Stimulated activated CD8-positive, alpha-beta memory T cell treated with anti-CD3 and anti-CD28 coated beads, Interleukin-4, amount 100 ng/mL, for 1 hour (primary cell): Measurements from ENCODE around the gene HDAC7.
A peak's percentile ranks its signal among the peaks of the same experiment; 100 is the strongest.

ENCODE experiments used
- DNase-seq, 2 donors: peaks; one replicate each; pipeline ENCODE4 v3.0.0-alpha.2; 2020; ENCODE audit warnings: low read depth in 2 of 2, low spot score in 1 of 2

The HDAC7 gene

GRCh38 chr12:47768323-47768811 lies 51.3 kb downstream of the HDAC7 start:
- no peak for DNase-seq

- peak in 1 of 2 donors; percentile 42 for DNase-seq
These were observed 52.4 kb downstream of the HDAC7 start for GRCh38 chr12:47767216-47767724.

DNA sequence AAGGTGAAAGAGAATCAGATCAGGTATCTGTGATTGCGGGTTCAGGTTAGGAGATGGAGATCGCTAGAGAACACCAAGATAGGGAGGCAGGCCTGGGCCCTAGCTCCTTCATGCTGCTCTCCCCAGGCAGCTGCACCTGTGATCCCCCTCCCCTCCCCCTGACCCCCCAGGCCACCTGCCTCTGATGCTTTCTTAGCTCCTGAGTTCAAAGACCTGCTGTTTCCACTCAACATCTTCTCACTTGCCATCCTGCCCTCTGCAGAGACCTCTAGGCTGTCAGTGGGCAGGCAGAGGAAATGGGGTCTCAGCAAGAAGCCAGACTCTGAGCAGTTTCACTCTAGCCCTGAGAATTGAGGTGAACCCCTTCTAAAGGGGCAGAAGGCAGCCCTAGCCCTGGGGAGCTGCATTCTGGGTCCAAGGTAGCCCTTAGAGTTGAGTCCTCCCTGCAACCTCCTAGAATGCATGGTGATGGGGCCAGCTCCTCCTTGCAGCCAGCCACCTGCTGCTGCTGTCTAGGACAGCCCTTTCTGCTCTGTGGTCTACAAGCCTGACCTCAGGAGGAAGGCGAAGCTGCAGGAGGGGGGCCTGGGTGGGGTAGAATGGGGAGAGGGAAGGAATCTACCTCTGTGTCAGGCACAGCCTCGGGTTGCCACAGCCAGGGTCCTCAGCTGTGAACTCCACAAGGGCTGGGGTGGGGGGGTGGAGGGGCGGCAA lies 53.0 kb downstream of the HDAC7 start:
- DNase-seq, result no peak

DNA sequence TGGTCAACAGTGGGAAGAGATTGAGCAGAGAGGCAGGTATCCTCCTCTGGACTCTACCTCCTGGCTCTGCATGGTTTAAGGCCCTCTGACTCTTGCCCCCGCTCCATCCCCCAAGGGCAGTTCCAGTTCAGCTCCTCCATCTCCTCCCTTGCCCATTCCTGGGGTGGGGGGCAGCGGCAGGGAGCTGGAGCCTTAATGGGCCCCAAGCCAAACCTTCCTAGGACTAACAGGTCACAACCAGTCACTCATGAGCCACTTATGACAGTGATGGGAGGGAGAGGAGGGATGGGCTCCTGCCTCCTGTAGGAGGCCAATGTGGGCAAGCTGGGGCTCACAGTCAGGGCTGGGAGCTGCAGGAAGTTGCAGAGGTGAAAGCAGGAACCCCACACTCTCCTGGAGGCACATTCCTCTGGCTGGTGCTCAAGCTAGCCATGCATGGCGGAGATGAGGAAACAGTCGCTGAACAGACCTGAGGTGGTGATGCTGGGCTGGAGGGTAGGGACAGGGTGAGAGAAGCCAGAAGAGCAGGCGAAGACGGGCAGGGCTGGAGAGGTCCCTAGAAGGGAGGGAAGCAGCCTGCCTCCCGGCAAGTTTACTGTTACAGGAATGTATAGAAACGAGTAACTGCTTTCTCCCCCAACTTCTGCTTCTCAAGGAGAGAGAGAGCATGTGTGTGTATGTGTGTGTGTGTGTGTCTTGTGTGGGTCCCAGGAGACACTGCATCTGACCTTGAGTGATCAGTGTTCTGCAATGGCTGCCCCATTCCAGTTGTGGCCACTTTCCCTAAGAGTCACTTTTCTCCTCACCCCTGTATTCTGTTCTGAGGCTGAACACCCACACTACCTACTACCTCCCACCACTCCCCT lies 56.0 kb downstream of the HDAC7 start:
- DNase-seq, result no peak

- no peak for DNase-seq
These were observed 56.7 kb downstream of the HDAC7 start for GRCh38 chr12:47762850-47763465.

DNA sequence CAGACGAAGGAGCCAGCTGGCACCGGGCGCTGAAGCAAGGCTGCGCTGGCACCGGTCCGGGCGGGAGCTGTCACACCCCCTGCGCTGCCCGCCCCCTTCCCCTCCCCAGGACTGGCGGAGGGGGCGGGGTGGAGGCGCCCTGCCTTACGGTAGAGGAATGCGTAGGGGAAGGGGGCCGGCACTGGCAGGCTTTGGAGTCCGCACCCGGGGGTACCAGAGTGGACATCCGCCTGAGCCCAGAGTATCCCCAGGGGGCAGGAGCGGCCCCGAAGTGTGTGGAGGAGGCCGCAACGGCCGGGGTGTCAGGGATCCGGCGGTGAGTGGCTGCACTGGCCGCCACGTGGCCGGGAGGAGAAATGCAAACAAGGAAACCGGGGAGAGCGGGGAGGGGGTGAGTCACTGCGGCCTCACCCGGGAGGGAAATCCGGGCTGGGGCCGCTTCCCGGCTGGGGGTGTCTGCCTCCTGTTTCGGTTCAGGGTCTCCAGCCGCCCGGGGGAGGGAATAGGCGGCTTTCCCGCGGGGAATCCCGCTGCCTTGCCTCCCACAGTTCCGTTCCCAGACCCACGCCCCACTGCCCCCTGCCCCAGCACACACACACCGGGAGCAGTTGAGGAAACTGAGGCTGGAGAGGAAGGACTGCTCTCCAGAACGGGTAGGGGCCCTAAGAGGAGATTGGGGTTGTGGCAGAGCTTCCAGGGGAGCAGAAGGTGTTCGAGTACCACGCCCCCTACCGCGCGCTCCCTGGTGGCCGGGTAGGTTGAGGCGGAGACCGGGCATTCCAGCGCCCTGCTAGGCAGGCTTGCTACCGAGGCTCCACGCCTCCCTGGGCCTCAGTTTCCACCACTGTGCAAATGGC lies 60.6 kb downstream of the HDAC7 start, which contains the start of gene RAPGEF3:
TSS of gene RAPGEF3 (minus strand) at position 47 of the 857 bp plus-strand sequence. CDS start 324 bp downstream, outside the sequence.
- DNase-seq, result peak; percentile 43 to 47

DNA sequence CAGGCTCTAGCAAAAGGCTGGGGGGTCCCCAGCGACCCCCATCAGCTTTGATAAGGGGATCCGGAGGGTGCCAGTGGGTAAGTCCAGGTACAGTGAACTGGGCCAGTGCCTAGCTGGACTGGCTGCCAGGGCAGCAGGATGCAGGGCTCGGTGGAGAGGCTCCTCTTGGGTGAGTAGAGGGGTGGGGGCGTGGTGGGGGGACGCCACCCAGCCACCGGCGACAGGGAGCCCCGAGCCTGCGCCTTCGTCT lies 61.2 kb downstream of the HDAC7 start:
- no peak for DNase-seq

GRCh38 chr12:47757840-47758583 lies 61.7 kb downstream of the HDAC7 start:
- DNase-seq, result no peak

GRCh38 chr12:47757364-47757839 lies 62.3 kb downstream of the HDAC7 start:
- no peak for DNase-seq

- DNase-seq, result no peak
These were observed 63.8 kb downstream of the HDAC7 start for GRCh38 chr12:47755655-47756562.

DNA sequence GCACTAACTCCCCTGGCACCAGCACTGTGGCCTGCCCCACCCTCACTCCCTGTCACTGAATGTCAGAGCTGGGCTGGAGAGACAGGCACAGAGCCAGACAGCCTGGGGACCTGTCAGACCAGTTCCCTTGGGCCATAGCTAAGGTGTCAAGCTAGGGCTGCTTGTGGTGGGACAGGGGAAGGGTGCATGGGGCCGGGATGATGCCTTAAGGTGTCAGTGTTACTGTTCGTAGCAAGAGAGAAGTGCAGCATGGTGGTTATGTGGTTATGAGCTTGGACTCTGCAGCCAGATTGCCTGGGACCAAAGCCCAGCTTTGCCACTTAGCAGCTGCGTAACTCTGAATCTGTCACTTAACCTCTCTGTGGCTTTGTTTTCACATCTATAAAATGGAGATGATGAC lies 64.8 kb downstream of the HDAC7 start:
- no peak for DNase-seq

DNA sequence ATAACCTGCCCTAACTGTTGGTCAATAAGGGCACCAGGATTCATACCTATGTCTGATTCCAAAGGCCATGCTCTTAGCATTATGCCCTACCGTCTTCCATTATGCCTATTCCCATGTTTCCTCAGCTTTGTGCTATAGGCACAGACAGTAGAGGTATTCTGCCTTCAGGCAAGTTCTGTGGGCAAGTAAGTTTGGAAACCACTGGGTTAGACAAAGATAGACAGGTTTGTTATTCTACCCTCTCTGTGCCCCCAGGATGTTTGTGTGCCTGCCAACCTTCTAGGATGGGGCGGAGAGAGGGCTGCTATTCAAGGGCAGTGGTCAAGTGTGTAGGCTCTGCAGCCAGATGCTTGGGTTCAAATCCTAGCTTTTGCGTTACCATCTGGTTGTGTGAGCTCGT lies 65.6 kb downstream of the HDAC7 start:
- no peak for DNase-seq

DNA sequence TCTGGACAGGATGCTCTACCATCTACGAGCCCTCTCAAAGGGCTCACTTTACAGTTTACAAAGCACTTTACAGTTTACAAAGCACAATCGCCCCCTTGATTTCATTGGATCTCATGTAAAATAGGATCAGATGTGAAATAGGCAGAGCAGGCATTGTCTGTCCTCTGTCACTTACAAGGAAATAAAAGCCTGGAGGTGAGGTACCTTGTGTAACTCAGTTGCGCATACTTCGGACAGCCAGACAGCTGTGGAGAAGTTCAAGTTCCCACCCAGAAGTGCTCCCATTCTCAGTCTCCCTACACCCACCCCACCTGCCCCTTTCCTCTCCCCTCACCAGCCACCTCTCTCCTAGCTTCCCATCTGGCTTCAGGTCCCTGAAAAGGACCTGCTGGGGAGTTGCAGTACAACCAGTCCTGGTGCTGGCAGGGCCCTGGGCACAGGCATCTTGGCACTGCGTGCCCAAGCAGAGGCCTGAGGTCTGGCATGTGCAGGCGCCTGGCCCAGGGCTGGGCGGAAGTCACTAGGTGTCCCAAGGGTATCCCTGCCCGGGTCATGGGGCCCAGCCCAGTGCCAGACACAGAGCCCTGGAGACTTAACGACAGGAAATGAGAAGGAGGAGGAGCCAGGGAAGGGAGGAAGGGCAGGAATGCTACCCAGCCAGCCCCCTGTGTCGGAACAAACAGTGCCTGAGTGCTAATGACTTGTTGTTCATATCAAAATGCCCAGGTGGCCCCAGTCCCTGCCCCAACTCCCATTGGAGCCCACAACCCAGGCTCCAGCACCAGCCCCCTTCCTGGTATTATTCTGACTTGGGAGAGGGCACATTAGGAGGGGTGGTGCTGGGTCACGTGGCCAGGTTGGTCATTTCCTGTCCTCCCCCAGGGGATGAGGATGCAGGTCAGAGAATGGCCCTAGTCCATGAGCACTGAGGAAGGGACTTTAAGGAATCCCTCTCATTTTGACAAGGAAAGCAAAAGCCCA lies 66.4 kb downstream of the HDAC7 start:
- DNase-seq, result no peak

GRCh38 chr12:47752552-47752951 lies 67.2 kb downstream of the HDAC7 start:
- DNase-seq, result no peak

DNA sequence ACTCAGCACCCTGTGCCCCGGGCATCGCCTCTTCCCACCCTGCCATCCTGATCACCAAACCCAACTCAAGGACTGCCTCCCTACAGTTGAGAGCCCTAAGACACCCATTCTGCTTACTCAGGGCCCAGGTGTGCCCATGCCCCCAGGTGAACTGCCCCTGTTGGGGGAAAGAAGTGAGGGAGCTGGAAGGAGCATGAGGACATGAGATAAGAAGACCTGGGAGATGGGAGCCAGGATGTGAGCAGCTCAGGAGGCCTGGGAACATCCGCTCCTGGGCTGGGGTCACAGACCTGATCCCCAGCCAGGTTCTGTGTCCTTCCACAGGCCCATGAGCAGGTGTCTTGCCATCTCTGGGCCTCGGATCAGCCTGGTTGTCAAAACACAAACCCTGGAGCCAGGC lies 67.6 kb downstream of the HDAC7 start:
- no peak for DNase-seq

DNA sequence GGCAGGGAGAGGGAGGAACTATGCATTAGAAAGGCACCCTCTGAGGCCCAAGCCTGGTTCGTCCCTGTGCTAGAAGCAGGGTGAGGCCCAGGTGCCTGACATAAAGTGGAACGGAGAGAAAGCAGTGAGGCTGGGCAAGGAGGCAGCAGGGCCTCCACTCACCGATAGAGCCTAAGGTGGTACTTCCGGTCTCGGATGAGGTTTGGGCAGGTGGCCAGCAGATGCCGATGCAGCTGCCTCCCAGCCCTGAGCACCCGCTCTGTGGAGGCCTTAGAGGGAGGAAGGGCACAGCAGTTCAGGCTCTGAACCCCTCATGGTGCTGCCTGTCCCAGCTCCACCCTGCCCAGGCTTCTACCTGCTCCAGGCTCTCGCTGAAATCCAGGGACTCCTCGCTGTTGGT lies 68.1 kb downstream of the HDAC7 start:
- DNase-seq, result no peak

GRCh38 chr12:47750916-47751470 lies 68.7 kb downstream of the HDAC7 start:
- DNase-seq, result no peak
